Right renal cortex interstitium (tissue), 3 donors: ENCODE results near the gene SMOC1. TPM values are rescaled to one million over a fixed set of nuclear protein-coding genes. Genes with fewer than 3 reads are reported as not detected.

Experiments used
- DNase-seq, 3 donors: peaks; one replicate each; pipeline ENCODE4 v3.0.0-alpha.2; 2013; ENCODE audit warnings: low read depth in 3 of 3, low spot score in 2 of 3
- polyA plus RNA-seq, 3 donors: library from polyadenylated mRNA; unstranded; fragments of 120-200 nt; gene quantifications; one replicate each; pipeline ENCODE4 v1.2.1, GENCODE V29; 2013; ENCODE audit not compliant: insufficient read length in 3 of 3

The SMOC1 gene
- polyA plus RNA-seq, 3 donors: 1.3 to 2.0 (median 1.7) TPM

GRCh38 chr14:69972755-69973154, 93.5 kb downstream of the SMOC1 start:
- no peak for DNase-seq

- no peak for DNase-seq
Measured at GRCh38 chr14:69973846-69974245, 94.6 kb downstream of the SMOC1 start.

GRCh38 chr14:69979882-69980281, 100.7 kb downstream of the SMOC1 start:
- DNase-seq: no peak

DNA sequence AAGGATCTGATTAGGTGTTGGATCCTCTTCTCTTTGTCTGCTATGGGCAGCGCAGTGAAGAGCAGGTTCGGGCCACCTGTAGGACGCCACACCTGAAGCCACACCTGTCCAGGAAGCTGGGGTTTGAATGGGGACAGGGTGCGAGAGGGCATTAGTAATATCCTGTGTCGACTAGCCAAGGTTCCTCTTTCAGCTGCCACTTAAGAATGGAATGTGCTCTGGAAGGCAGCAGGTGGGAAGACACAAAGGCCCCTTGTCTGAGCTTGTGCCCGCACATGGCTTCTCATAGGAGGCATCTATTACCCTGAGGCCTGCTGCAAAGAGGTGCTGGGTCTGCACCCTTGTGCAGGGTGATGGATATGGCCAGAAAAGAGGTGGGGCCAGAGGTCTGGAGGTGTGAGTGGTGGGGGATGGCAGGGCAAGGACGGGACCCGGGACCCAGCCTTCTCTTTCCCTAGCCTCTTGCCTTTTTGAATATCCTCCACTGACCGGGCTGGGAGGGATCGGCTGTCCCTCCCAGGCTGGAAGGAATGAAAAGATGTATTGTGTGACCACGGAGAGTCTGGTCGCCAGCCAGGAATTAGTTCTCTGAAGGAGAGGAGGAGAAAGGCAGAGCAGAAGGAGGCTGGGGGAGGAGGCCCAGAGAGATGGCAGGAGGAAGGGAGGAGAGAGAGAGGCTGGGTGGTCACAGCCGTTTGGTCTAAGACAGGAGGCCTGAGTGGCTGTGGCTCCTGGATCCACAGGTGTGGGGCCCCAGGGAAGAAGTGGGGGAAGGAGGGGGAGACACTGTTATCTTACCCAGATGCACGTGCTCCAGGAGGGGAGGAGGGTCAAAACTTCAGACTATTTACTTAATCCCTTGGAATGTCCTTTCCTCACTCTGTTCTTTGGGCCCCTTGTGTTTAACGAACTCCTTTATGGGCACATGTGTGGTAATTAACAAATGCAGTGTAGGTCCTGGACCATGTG, 101.5 kb downstream of the SMOC1 start:
- DNase-seq: no peak

GRCh38 chr14:69982220-69982839, 103.1 kb downstream of the SMOC1 start:
- no peak for DNase-seq

DNA sequence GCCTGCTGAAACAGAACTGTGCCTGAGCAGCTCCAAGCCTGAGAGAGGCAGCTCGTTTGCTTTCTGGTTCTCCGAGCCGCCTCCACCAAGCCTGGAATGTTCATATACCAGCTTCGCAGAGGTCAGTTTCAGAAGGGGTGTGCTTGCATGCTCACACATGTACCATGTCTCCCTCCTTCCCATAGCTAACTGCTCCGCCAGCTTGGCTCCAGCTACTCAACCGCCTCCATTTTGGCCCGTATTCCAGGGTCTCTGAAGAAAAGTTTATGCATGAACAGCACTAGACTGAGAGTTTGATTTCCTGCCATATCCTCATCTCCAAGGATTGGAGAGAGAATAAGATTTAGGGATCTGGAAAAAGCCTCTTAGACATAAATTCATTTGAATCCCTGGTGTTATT, 103.7 kb downstream of the SMOC1 start:
- no peak for DNase-seq

- DNase-seq: no peak
Measured at GRCh38 chr14:69983317-69983716, 104.1 kb downstream of the SMOC1 start.

DNA sequence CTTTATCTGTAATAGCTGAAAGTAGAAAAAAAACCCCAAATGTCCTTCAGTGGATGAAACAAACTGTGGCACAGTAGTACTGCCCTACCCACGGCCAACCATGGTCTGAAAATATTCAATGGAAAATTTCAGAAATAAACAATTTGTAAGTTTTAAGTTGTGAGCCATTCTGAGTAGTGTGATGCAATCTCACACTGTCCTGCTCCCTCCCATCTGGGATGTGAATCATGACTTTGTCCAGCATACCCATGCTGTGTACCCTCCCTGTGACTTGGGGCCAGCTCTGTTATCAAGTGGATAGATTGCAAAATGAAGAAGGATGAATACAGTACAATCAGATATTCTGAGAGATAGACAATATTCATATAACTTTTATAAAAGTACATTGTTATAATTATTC, 106.2 kb downstream of the SMOC1 start:
- no peak for DNase-seq

DNA sequence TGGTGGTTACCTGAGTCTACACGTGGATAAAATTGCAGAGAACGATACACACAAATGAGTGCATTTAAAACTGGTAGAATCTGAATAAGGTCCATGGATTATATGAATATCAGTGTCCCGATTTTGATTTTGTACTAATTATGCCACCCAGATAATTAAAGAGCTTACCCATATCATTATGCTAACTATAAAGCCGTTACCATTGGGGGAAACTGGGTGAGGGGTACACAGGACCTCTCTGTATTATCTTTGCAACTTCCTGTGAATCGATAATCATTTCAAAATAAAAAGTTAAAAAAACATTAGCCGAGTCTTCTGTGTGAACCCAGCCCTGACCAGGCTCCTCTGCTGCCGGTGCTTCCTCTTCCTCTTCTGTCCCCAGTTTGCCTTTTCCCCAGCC, 107.1 kb downstream of the SMOC1 start:
- no peak for DNase-seq

- DNase-seq: no peak
Measured at GRCh38 chr14:69987406-69988121, 108.3 kb downstream of the SMOC1 start.

DNA sequence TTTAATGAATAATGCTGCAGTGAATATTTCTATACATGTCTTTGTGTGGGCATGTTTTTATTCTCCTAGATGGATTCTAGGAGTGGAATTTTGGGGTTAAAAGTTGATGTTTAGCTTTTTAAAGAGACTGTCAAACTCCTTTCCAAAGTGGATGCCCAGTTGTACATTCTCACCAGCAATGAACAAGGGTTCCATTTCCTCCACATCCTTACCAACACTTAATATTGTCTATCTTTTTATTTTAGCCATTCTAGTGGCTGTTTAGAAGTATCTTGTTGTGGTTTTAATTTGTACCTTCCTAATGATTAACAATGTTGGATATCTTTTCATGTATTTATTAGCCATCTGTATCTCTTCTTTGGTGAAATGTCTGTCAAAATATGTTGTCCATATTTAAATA, 109.8 kb downstream of the SMOC1 start:
- no peak for DNase-seq

DNA sequence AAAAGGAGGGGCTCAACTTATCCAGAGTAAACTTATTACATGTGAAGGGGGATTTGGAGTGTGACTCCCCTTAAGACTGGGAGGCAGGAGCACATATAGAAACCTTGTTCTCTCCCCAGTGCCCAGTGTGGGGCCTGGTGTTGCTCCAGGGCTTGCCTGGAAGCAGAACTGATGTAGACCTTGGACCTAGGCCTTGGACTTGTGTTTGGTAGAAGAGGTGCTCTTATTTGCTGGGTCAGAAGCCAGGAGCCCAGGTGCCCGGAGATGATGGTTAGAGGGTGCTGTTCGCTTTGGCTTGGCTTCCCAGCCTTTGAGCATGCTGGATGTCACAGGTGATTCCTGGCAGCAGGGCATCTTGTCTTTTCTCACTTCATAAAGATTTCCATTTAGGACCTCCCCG, 110.4 kb downstream of the SMOC1 start:
- no peak for DNase-seq

DNA sequence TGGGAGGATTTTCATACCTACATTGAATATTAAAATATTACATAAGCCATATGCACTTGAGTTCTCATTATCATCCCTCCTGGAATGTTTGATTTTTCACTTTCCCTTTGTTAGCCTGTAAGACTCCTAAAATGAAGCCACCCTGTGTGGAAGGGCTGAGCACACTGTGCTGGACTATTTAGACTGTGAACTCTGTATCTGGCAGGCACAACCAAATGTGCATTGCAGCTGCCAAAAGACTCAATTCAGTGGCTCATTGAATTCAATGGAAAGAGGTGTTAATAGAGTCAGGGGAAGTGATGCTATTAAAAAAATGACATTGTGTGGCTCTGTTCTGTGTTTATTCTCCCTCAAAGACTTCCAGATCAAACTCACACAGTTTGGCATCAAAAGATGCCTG, 111.1 kb downstream of the SMOC1 start:
- DNase-seq: no peak

GRCh38 chr14:69991422-69991821, 112.2 kb downstream of the SMOC1 start:
- DNase-seq: no peak

- DNase-seq: no peak
Measured at GRCh38 chr14:69992564-69992963, 113.3 kb downstream of the SMOC1 start.

GRCh38 chr14:69993326-69993725, 114.1 kb downstream of the SMOC1 start:
- DNase-seq: no peak

GRCh38 chr14:69994002-69994401, 114.8 kb downstream of the SMOC1 start:
- no peak for DNase-seq

DNA sequence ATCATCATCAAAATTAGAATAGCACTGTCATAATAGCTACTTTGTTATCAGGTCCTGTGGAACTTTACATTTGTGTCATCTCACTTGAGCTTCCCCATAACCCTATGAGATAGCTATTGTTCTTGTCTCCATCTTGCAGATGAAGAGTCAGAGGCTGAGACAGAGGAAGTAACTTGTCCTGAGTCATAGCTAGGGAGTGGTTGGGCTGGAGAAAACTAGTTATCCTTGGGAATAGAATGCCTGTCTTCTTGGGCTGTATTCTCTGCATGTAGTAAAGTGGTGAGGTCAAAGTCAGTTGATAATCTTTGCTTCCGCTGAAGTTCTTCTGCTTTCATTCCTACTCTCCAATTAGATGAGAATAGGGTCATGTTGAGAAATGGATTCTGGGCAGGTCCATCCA, 117.0 kb downstream of the SMOC1 start:
- DNase-seq: no peak

DNA sequence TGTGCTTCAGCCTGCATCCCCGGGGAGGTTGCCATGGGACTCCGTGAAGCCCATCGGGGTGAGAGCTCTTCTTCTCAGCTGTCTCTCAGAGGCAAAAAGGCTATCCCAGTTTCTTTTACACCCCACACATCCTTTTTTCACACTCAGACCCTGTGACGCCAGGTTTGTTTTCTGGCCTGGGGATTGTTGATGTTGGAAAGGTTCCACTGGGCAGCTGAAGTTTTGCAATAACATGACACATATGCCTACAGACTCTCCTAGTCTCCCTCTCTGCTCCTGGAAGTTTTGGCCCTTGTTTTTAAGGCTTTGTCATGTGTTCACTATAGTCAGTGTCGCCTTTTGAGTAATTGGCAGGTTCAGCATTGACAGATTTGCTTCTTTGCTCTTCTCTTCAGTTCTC, 118.6 kb downstream of the SMOC1 start:
- no peak for DNase-seq

GRCh38 chr14:69999261-69999674, 120.1 kb downstream of the SMOC1 start:
- DNase-seq: no peak

DNA sequence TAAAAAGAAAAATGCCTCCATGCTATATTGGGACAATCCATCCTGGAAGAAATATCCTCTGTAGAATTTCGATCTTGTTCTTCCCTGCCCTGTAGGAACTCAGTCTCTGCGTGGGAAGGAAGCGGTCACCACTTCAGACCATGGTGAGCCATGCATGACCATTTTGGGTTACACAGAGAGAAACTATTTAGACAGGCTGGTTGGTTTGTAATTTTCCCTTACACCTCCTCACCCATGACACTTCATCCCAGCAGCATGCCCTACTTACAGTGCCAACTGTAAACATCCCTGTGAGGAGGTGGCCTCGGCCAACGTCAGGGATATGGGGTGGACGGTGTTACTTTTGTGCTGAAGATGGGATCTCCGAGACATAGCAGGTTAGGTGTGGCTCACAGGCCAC, 121.4 kb downstream of the SMOC1 start:
- DNase-seq: no peak
